Heart right ventricle (tissue), 16 donors: ENCODE data around the gene CACNA2D1. TPM values are rescaled to one million over a fixed set of nuclear protein-coding genes. Genes with fewer than 3 reads are reported as not detected.

Source experiments
- ATAC-seq, 8 donors: fragments of 200-7000 bp; cut with Tn5 transposase; one replicate each; pipeline ENCODE4 v1.9.1; 2020; ENCODE audit warnings: mild to moderate bottlenecking in 8 of 8, moderate library complexity in 8 of 8, moderate number of reproducible peaks in 1 of 8
- DNase-seq, 2 donors: peaks; one replicate each; pipeline ENCODE4 v3.0.0-alpha.2; 2020
- H3K27ac ChIP-seq, 10 donors: fragments of 200-600 bp; sonication (generic) in 2 of 10; one replicate each; pipeline versions ENCODE4 v1.5.0 to v1.8.0; 2020 to 2022; ENCODE audit warnings: mild to moderate bottlenecking in 3 of 10
- H3K27me3 ChIP-seq, 7 donors: fragments of 200-600 bp; one replicate each; pipeline ENCODE4 v1.8.0; 2021 to 2022; ENCODE audit warnings: mild to moderate bottlenecking in 2 of 7
- H3K36me3 ChIP-seq, 9 donors: fragments of 200-600 bp; sonication (generic) in 1 of 9; one replicate each; pipeline versions ENCODE4 v1.5.0 to v1.8.0; 2020 to 2022; ENCODE audit warnings: mild to moderate bottlenecking in 2 of 9
- H3K4me1 ChIP-seq, 9 donors: fragments of 200-600 bp; sonication (generic) in 1 of 9; one replicate each; pipeline versions ENCODE4 v1.5.0 to v1.8.0; 2020 to 2022; ENCODE audit warnings: mild to moderate bottlenecking in 4 of 9
- H3K4me3 ChIP-seq, 10 donors: fragments of 200-600 bp; sonication (generic) in 2 of 10; one replicate each; pipeline versions ENCODE4 v1.5.0 to v1.8.0; 2020 to 2022; ENCODE audit warnings: mild to moderate bottlenecking in 7 of 10, moderate library complexity in 2 of 10
- H3K9me3 ChIP-seq, 11 donors: fragments of 200-600 bp in 10 of 11; sonication (generic) in 2 of 11; one replicate each; pipeline versions ENCODE4 v1.5.0 to v1.8.0; 2013 to 2022; ENCODE audit warnings: mild to moderate bottlenecking in 2 of 11, control low read depth in 1 of 11, moderate library complexity in 1 of 11
- CTCF ChIP-seq, 9 donors: fragments of 200-600 bp; sonication (generic) in 2 of 9; IDR thresholded peaks; one replicate each; pipeline versions ENCODE4 v1.5.0 to v1.8.0; 2021 to 2022; ENCODE audit warnings: antibody characterized with exemption in 9 of 9, mild to moderate bottlenecking in 5 of 9, moderate library complexity in 1 of 9
- WGBS, 2 donors: extraction: QIAGEN DNeasy Blood & Tissue Kit; methylation state at CpG; one replicate each; pipeline ENCODE4 v1.1.7; 2013; ENCODE audit warnings: inconsistent platforms in 1 of 2; 5-methylcytosine and 5-hydroxymethylcytosine counted together
- intact Hi-C, 10 donors: fragments of 100-400 bp; cut with DNase I; formaldehyde crosslinking; loops; one replicate each; pipeline versions ENCODE4 v1.11.1 to v1.14.2; 2022
- polyA plus RNA-seq, 2 donors: library from polyadenylated mRNA; stranded (reverse); fragments of 200-250 nt; gene quantifications; one replicate each; pipeline ENCODE4 v1.2.3, GENCODE V29; 2013
- total RNA-seq, 10 donors: library from RNA; stranded (reverse); fragmentation: NEBNext Ultra II Directional in 3 of 10; extraction: Animal tissue kit (Norgen Biotek cat#: 25700) in 3 of 10; gene quantifications; one replicate each; pipeline versions ENCODE4 v1.2.1 to v1.2.4, GENCODE V29; 2021 to 2023
- donor health status: Arrhythmogenic right ventricular cardiomyopathy.
- donor health status: ischemic (EF 13 %, LVEDD 7.1; RV severe dilation, severe dysfunction).
- donor health status: healthy with polysubstance abuse.
- donor health status: DM: no; HTN: yes; CAD: no.
- donor health status: DM: no; HTN: no; CAD: no.
- donor health status: ischemic (EF 25% LVEDD 6.9; RV normal size, moderate dysfunction).
- donor health status: ischemic (EF 25% LVEDD 5.7; RV mildly dilated, moderate dysfunction).
- donor health status: healthy.
- donor health status: DM: yes; HTN: yes; CAD: no.
- donor health status: Ischemic cardiomyopathy.
- donor health status: ischemic (EF 35%, LVEDD 5.7; RV mildly dilated, moderate dysfunction).
- donor health status: nonischemic (EF 11% LVEDD 7.7; RV severe dilation, severe dysfunction).
- donor health status: DM: yes; HTN: yes; CAD: no.
- donor health status: PGD.
- donor health status: ischemic (EF 29% LVEDD 5.4; RV normal size, mild dysfunction).
- donor health status: nonischemic (EF 23%, LVEDD 6.1; RV moderate dilation, normal function).

Gene CACNA2D1
- total and polyA plus RNA-seq, 12 donors = 7.0 to 131 (median 69.3) TPM

- Histone ChIP-seq H3K27me3 (no peaks in the 10 kb centered on the region), H3K9me3 (no peaks in the 10 kb centered on the region), H3K4me3 (no peak overlapping the region), H3K27ac (no peak overlapping the region), H3K36me3 (no peaks in the 10 kb centered on the region), H3K4me1 (peaks cover 0 to 25% (median 11%) of the 10 kb centered on the region in 9 donors)
- DNase-seq = no peak
- no peak for TF ChIP-seq CTCF (IDR thresholded peaks at IDR 0.05)
- WGBS, 2 donors = 77 to 81% methylated on average over 3 of the region's 3 CpGs
- no peak for ATAC-seq
- intact Hi-C loops = no loop called here
Measured at GRCh38 chr7:82105463-82105862, 338.1 kb downstream of the CACNA2D1 start.

GRCh38 chr7:82098414-82098813 lies 345.2 kb downstream of the CACNA2D1 start:
- DNase-seq = no peak
- Histone ChIP-seq H3K36me3 (peaks cover 0 to 5% (median 0%) of the 10 kb centered on the region in 9 donors), H3K4me3 (no peak overlapping the region), H3K27ac (no peak overlapping the region), H3K9me3 (no peaks in the 10 kb centered on the region), H3K4me1 (peaks cover 0 to 4% (median 0%) of the 10 kb centered on the region in 9 donors), H3K27me3 (no peaks in the 10 kb centered on the region)
- 88 to 93% methylated on average over 2 of the region's 2 CpGs for WGBS, 2 donors
- ATAC-seq = no peak
- TF ChIP-seq CTCF (IDR thresholded peaks at IDR 0.05) = no peak
- intact Hi-C loops = no loop called here

GRCh38 chr7:82091126-82091684 lies 352.4 kb downstream of the CACNA2D1 start:
- H3K36me3 ChIP-seq = no peaks in the 10 kb centered on the region
- H3K9me3 ChIP-seq = no peaks in the 10 kb centered on the region
- no peak overlapping the region for H3K27ac ChIP-seq
- intact Hi-C loops = no loop called here
- TF ChIP-seq CTCF (IDR thresholded peaks at IDR 0.05) = no peak
- H3K4me3 ChIP-seq = no peak overlapping the region
- peaks cover 0 to 9% (median 0%) of the 10 kb centered on the region in 9 donors for H3K4me1 ChIP-seq
- DNase-seq = no peak
- ATAC-seq = no peak
- no peaks in the 10 kb centered on the region for H3K27me3 ChIP-seq
- 76 to 79% methylated on average over 4 of the region's 4 CpGs for WGBS, 2 donors

- no peak for DNase-seq
- WGBS, 2 donors = 90 to 92% methylated on average over 4 of the region's 4 CpGs
- ATAC-seq = no peak
- TF ChIP-seq CTCF (IDR thresholded peaks at IDR 0.05) = no peak
- H3K27me3 ChIP-seq = no peaks in the 10 kb centered on the region
- peaks cover 0 to 14% (median 0%) of the 10 kb centered on the region in 9 donors for H3K4me1 ChIP-seq
- no peak overlapping the region for H3K4me3 ChIP-seq
- no peaks in the 10 kb centered on the region for H3K9me3 ChIP-seq
- H3K36me3 ChIP-seq = peaks cover 0 to 26% (median 0%) of the 10 kb centered on the region in 9 donors
- no peak overlapping the region for H3K27ac ChIP-seq
- intact Hi-C loops = no loop called here
Measured at GRCh38 chr7:82087099-82087498, 356.5 kb downstream of the CACNA2D1 start.
